Karpas-422 (cell line): ENCODE data around the gene POFUT2. TPM values are rescaled to one million over a fixed set of nuclear protein-coding genes. Genes with fewer than 3 reads are reported as not detected.
"Not testable (repeated sequence)": the region's sequence is repeated elsewhere in the genome, so short reads cannot be mapped to it uniquely, and the experiment has no call there.

ENCODE experiments used
- DNase-seq: peaks from one replicate; pipeline ENCODE4 v3.0.0-alpha.2; 2015
- H2AFZ ChIP-seq: fragments of 200-600 bp; sonication (generic); 2 replicates; pipeline ENCODE4 v1.6.1; 2014; ENCODE audit warnings: antibody characterized with exemption, low read length, mixed read lengths
- H3K27ac ChIP-seq: fragments of 200-600 bp; sonication (generic); 2 replicates; pipeline ENCODE4 v1.5.1; 2014; ENCODE audit warnings: mild to moderate bottlenecking, low read length, moderate library complexity
- H3K27me3 ChIP-seq: fragments of 200-600 bp; sonication (generic); 2 replicates; pipeline ENCODE4 v1.6.1; 2014; ENCODE audit warnings: low read length, mixed read lengths
- H3K36me3 ChIP-seq: fragments of 200-600 bp; sonication (generic); 2 replicates; pipeline ENCODE4 v1.6.1; 2014; ENCODE audit warnings: low read length, mixed read lengths; ENCODE audit not compliant: insufficient read depth
- H3K4me1 ChIP-seq: fragments of 200-600 bp; sonication (generic); 2 replicates; pipeline ENCODE4 v1.6.1; 2014; ENCODE audit warnings: mild to moderate bottlenecking, low read length, mixed read lengths
- H3K4me2 ChIP-seq: fragments of 200-600 bp; sonication (generic); 2 replicates; pipeline ENCODE4 v1.6.1; 2014; ENCODE audit warnings: low read length, low read depth, mild to moderate bottlenecking; ENCODE audit not compliant: poor library complexity, severe bottlenecking
- H3K4me3 ChIP-seq: fragments of 200-600 bp; sonication (generic); 2 replicates; pipeline ENCODE4 v1.5.1; 2014; ENCODE audit warnings: mild to moderate bottlenecking, antibody characterized with exemption, low read length, mixed read lengths
- H3K79me2 ChIP-seq: fragments of 200-600 bp; sonication (generic); 2 replicates; pipeline ENCODE4 v1.6.1; 2014; ENCODE audit warnings: mild to moderate bottlenecking, low read length, mixed read lengths
- H3K9ac ChIP-seq: fragments of 200-600 bp; sonication (generic); 2 replicates; pipeline ENCODE4 v1.6.0; 2014; ENCODE audit warnings: low read length
- H3K9me2 ChIP-seq: fragments of 200-600 bp; sonication (generic), shearing (Covaris generic); replicated peaks from 2 replicates; pipeline ENCODE4 v1.6.0; 2014; ENCODE audit warnings: mild to moderate bottlenecking, low read length, moderate library complexity; ENCODE audit not compliant: insufficient read depth
- H3K9me3 ChIP-seq: fragments of 300-700, 200-600 bp; sonication (generic); 2 replicates; pipeline ENCODE4 v1.6.1; 2014; ENCODE audit warnings: low read length, mixed read lengths
- H4K20me1 ChIP-seq: fragments of 200-600 bp; sonication (generic); 2 replicates; pipeline ENCODE4 v1.6.1; 2014; ENCODE audit warnings: mild to moderate bottlenecking, antibody characterized with exemption, low read length, low read depth; ENCODE audit not compliant: insufficient read depth
- total RNA-seq: library from RNA; depleted of rRNA; stranded (reverse); fragments of >200 nt; shearing (Covaris generic); gene quantifications from 2 replicates; pipeline ENCODE4 v1.2.3, GENCODE V29; 2014; ENCODE audit warnings: low replicate concordance

The POFUT2 gene
- total RNA-seq, 1 experiment from 2014 or later: 10.5 TPM

DNA sequence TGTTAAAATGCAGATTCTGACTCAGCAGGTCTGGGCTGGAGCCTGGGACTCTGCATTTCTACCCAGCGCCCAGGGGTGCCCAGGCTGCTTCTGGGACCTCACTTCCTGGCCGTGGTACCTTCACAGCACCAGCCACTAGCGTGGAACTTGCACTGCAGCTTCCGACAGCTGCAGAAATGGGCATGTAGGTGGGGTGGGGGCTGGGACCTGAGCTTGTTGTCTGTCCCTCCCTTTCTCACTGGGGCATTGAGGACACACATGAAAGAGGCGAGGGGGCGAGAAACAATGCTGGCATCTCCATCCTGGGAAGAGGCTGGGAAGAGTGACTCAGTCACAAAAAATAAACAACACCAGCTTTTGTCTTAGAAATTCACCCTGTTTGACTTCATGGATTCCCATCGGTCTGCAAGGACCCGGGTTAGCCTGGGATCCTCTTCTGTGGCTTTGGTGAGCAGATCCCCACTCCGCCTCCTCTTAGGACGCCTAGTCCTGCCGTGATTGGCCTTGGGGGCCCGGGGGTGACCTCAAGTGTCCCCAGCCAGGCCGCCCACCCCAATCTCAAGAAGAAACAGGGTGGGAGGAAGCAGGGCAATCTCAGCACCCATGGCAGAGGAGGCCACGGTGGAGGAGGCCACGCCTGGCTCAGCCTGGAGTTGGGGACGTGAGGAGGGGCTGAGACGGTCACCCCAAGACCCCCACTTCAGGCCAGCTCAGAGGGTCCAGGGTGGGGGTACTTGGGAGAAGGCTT, 29.9 kb upstream of the POFUT2 start:
- Histone ChIP-seq H3K4me3 (no peak overlapping the region), H3K27me3 (no peaks in the 10 kb centered on the region), H3K36me3 (no peaks in the 10 kb centered on the region), H3K9ac (no peak overlapping the region), H3K4me2 (no peak overlapping the region), H3K4me1 (peaks cover 7% of the 10 kb centered on the region; the same call in 1 of the 2 replicates), H4K20me1 (no peaks in the 10 kb centered on the region; the same call in 1 of the 2 replicates), H3K9me2 (no peaks in the 10 kb centered on the region), H3K27ac (no peak overlapping the region), H2AFZ (no peak overlapping the region), H3K79me2 (no peaks in the 10 kb centered on the region), H3K9me3 (no peaks in the 10 kb centered on the region)
- no peak for DNase-seq

DNA sequence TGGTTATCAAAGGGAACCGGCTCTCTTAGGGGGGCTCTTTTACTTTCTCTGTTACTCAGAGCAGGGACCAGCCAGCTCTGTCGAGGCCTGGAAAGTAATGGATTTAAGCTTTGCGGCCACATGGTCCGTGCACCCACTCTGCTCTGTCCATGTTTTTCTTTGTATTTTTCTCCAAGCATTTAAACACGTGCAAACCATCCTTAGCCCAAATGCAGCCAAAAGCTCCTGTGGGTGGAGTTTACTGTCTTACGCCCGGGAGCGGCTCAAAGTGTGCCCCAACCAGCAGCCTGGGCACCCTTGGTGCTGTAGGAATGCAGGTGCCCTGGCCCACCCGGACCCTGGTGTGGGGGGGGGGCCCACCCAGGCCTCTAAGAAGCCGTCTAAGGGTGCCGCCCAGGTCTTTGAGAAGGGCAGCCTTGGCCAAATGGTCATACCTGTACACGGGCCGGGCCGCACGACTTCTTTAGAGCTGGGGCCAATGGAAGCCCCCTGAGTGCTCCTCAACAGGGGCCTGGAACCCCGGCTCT, 29.2 kb upstream of the POFUT2 start:
- H3K9me2 ChIP-seq: no peaks in the 10 kb centered on the region
- no peaks in the 10 kb centered on the region for H3K79me2 ChIP-seq
- no peak overlapping the region for H3K9ac ChIP-seq
- no peak for DNase-seq
- no peak overlapping the region for H2AFZ ChIP-seq
- H3K27me3 ChIP-seq: no peaks in the 10 kb centered on the region
- no peak overlapping the region for H3K4me3 ChIP-seq
- no peak overlapping the region for H3K27ac ChIP-seq
- H3K36me3 ChIP-seq: no peaks in the 10 kb centered on the region
- peaks cover 7% of the 10 kb centered on the region; the same call in 1 of the 2 replicates for H3K4me1 ChIP-seq
- no peaks in the 10 kb centered on the region for H3K9me3 ChIP-seq
- no peaks in the 10 kb centered on the region; the same call in 1 of the 2 replicates for H4K20me1 ChIP-seq
- H3K4me2 ChIP-seq: no peak overlapping the region

DNA sequence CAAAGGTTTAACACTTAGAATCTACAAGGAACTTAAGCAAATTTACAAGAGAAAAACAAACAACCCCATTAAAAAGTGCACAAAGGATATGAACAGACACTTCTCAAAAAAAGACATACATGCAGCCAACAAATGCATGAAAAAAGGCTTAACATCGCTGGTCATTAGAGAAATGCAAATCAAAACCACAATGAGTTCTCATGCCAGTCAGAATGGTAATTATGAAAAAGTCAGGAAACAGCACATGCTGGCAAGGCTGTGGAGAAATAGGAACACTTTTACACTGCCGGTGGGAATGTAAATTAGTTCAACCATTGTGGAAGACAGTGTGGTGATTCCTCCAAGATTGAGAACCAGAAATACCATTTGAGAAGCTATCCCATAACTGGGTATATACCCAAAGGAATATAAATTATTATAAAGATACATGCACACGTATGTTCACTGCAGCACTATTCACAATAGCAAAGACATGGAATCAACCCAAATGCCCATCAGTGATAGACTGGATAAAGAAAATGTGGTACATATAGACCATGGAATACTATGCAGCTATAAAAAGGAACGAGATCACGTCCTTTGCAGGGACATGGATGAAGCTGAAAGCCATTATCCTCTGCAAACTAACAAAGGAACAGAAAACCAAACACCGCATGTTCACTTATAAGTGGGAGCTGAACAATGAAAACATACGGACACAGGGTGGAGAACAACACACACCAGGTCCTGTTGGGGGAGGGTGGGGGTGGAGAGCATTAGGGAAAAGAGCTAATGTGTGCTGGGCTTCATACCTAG, 28.2 kb upstream of the POFUT2 start:
- not testable (repeated sequence) for H3K9me2 ChIP-seq, H3K79me2 ChIP-seq, H3K27me3 ChIP-seq, H4K20me1 ChIP-seq, H3K4me1 ChIP-seq, H3K9ac ChIP-seq, H3K4me2 ChIP-seq, H3K27ac ChIP-seq, H3K4me3 ChIP-seq, H3K36me3 ChIP-seq, H3K9me3 ChIP-seq, DNase-seq, H2AFZ ChIP-seq

DNA sequence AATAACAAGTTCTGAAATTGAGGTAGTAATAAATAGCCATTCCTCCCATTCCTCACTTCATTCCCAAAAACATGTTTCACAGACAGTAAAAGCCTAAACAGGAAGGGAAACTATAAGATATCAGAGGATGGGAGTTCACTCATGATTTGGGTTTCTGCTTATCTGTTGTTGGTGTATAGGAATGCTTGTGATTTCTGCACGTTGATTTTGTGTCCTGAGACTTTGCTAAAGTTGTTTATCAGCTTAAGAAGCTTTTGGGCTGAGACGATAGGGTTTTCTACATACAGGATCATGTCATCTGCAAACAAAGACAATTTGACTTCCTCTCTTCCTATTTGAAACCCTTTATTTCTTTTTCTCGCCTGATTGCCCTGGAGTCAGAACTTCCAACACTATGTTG, 26.0 kb upstream of the POFUT2 start:
- H4K20me1 ChIP-seq: no peaks in the 10 kb centered on the region
- no peak overlapping the region for H3K9ac ChIP-seq
- H3K27me3 ChIP-seq: no peaks in the 10 kb centered on the region
- no peak overlapping the region for H3K4me2 ChIP-seq
- H3K9me2 ChIP-seq: no peaks in the 10 kb centered on the region
- H2AFZ ChIP-seq: no peak overlapping the region
- H3K79me2 ChIP-seq: no peaks in the 10 kb centered on the region
- no peak overlapping the region for H3K27ac ChIP-seq
- H3K9me3 ChIP-seq: no peaks in the 10 kb centered on the region
- no peak for DNase-seq
- H3K4me3 ChIP-seq: no peak overlapping the region
- H3K36me3 ChIP-seq: no peaks in the 10 kb centered on the region
- H3K4me1 ChIP-seq: peaks cover 7% of the 10 kb centered on the region; the same call in 1 of the 2 replicates

DNA sequence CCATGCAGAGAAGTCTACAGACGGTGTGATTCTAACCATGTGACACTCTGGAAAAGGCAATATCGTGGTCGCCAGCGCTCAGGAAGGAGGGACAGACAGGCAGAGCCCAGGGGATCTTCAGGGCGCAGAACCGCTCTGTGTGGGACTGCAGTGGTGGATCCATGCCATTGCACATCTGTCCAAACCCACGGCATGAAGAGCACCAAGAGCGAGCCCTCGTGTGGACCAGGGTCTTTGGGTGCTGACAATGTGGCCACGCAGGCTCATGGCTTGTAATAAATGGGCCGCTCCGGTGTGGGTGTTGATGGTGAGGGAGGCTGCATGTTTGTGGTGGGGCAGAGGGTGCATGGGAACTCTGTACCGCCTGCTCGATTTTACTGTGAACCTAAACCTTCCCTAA, 25.3 kb upstream of the POFUT2 start:
- H3K79me2 ChIP-seq: no peaks in the 10 kb centered on the region
- H3K36me3 ChIP-seq: no peaks in the 10 kb centered on the region
- no peak overlapping the region for H3K4me3 ChIP-seq
- no peaks in the 10 kb centered on the region for H3K27me3 ChIP-seq
- H3K9me2 ChIP-seq: no peaks in the 10 kb centered on the region
- H3K9me3 ChIP-seq: no peaks in the 10 kb centered on the region
- H4K20me1 ChIP-seq: no peaks in the 10 kb centered on the region
- H3K27ac ChIP-seq: no peak overlapping the region
- no peak overlapping the region for H3K4me2 ChIP-seq
- no peak overlapping the region for H3K9ac ChIP-seq
- H2AFZ ChIP-seq: no peak overlapping the region
- no peak for DNase-seq
- peaks cover 7% of the 10 kb centered on the region; the same call in 1 of the 2 replicates for H3K4me1 ChIP-seq

DNA sequence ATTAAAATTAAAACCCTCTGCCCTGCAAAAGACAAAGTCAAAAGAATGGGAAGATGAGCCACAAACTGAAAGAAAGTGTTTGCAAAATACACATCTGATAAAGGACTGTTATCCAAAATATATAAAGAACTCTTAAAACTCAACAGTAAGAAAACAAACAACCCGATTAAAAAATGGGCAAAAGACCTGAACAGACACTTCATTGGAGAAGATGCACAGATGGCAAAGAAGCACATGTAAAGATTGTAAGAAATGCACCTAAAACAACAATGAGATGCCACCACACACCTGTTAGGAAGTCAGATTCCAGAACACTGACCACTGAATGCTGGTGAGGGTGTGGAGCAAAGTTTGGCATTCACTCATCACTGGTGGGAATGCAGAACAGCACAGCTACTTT, 24.6 kb upstream of the POFUT2 start:
- Histone ChIP-seq H3K9me2 (no peaks in the 10 kb centered on the region), H3K27ac (no peak overlapping the region), H3K79me2 (no peaks in the 10 kb centered on the region), H3K4me2 (no peak overlapping the region), H3K27me3 (no peaks in the 10 kb centered on the region), H3K9ac (no peak overlapping the region), H3K4me1 (peaks cover 7% of the 10 kb centered on the region; the same call in 1 of the 2 replicates), H3K4me3 (no peak overlapping the region), H4K20me1 (no peaks in the 10 kb centered on the region), H3K9me3 (no peaks in the 10 kb centered on the region), H2AFZ (no peak overlapping the region), H3K36me3 (no peaks in the 10 kb centered on the region)
- DNase-seq: no peak

DNA sequence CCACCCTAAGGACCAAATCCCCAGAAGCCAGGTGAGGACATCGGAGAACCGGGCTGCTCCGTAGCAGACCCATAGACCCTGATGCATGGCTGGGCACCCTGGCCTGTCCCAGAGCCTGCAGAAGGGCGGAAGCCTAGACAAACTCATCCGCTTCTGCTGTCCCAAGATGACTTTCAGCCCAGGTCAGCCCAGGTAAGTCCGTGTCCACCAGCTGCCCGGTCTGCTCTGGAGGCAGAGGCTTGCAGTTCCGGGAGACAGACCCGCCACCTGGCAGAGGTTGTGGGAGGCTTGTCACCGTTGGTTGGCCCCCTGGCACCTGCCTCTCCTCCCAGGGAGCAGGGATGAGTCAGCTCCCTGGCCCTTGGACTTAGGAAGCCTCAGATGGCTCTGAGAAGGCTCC, 22.8 kb upstream of the POFUT2 start:
- no peaks in the 10 kb centered on the region for H3K36me3 ChIP-seq
- no peaks in the 10 kb centered on the region for H3K79me2 ChIP-seq
- H4K20me1 ChIP-seq: no peaks in the 10 kb centered on the region
- H3K9me2 ChIP-seq: no peaks in the 10 kb centered on the region
- H3K9me3 ChIP-seq: no peaks in the 10 kb centered on the region
- H3K27me3 ChIP-seq: no peaks in the 10 kb centered on the region
- H3K4me2 ChIP-seq: no peak overlapping the region
- no peak overlapping the region for H2AFZ ChIP-seq
- H3K4me1 ChIP-seq: peaks cover 4% of the 10 kb centered on the region; the same call in 1 of the 2 replicates
- H3K9ac ChIP-seq: no peak overlapping the region
- no peak for DNase-seq
- no peak overlapping the region for H3K27ac ChIP-seq
- no peak overlapping the region for H3K4me3 ChIP-seq

DNA sequence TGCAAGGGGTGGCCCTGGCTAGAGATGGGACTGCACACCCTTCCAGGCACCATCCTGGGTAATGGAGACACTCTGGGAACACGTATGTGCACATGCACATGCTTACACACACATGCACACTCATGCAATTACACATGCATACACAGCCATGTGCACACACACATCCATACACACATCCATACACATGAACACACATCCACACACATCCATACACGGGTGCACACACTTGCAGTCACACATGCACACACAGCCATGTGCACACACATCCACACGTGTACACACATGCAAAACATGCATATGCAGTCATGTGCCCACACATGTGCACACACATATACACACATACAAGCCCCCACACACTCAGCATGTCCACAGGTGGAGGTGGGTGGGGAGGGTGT, 22.3 kb upstream of the POFUT2 start:
- H4K20me1 ChIP-seq: no peaks in the 10 kb centered on the region
- no peak overlapping the region for H3K9ac ChIP-seq
- no peak overlapping the region for H3K27ac ChIP-seq
- no peaks in the 10 kb centered on the region for H3K36me3 ChIP-seq
- H2AFZ ChIP-seq: no peak overlapping the region
- no peaks in the 10 kb centered on the region for H3K9me3 ChIP-seq
- no peak overlapping the region for H3K4me2 ChIP-seq
- H3K27me3 ChIP-seq: no peaks in the 10 kb centered on the region
- no peaks in the 10 kb centered on the region for H3K9me2 ChIP-seq
- no peaks in the 10 kb centered on the region for H3K4me1 ChIP-seq
- no peak overlapping the region for H3K4me3 ChIP-seq
- no peaks in the 10 kb centered on the region for H3K79me2 ChIP-seq
- no peak for DNase-seq
